ENCODE measurements around the gene CD82. TPM values are rescaled to one million over a fixed set of nuclear protein-coding genes. Genes with fewer than 3 reads are reported as not detected.
"Not testable (repeated sequence)": the region's sequence is repeated elsewhere in the genome, so short reads cannot be mapped to it uniquely, and the experiment has no call there.

The CD82 gene
- total RNA-seq, 1 donor from 2014 or later, result 91.6 TPM

DNA sequence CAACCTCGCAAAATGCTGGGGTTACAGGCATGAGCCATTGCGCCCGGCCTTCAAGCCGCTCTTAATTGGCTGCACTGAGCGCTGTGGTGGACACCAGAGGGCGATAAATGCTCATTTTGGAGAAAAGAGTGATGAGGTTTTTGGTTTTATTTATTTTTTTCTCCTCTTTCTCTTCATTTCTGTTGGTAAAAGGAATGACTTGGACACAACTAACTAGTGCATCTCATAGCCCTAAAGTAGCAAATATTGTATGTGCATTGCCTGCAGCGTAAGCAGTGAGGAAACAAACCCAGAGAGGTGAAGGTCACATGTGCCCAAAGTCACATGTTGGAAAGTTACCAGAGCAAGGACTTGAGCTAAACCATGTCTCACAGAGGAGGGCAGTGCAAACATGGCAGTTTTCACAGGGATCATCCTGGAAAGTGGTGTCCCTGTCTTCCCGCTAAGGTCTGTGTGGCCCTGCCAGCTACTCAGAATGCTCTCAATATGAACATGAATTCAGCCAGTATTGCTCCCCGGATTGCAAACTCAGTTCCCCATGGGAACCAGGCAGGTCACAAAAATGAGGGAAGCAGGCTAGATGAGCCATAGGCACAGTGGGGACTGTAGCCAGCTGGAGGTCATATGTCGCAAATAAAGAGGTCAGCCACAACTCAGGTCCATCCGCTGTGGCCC is 8.6 kb upstream of the CD82 start:
- Histone ChIP-seq H3K36me3 (no peaks in the 10 kb centered on the region), H3K27me3 (no peaks in the 10 kb centered on the region), H3K27ac (no peak overlapping the region), H3K4me3 (no peak overlapping the region), H3K9me3 (no peaks in the 10 kb centered on the region), H3K4me1 (peaks cover under 1% of the 10 kb centered on the region)
- intact Hi-C loops (cut with DNase I), result loop anchor here (2.0 kb wide), 1 partner anchor 60 kb away; no protein-coding TSS in a partner anchor
- DNase-seq (ENCODE audit: extremely low spot score in 2 of 2), result no peak
- TF ChIP-seq CTCF (IDR thresholded peaks at IDR 0.05) (peak; percentile 82 to 91 (median 87)), POLR2AphosphoS5 (IDR thresholded peaks at IDR 0.05; ENCODE audit: insufficient read depth in 1 of 2, low read depth in 1 of 2) (no peak)

DNA sequence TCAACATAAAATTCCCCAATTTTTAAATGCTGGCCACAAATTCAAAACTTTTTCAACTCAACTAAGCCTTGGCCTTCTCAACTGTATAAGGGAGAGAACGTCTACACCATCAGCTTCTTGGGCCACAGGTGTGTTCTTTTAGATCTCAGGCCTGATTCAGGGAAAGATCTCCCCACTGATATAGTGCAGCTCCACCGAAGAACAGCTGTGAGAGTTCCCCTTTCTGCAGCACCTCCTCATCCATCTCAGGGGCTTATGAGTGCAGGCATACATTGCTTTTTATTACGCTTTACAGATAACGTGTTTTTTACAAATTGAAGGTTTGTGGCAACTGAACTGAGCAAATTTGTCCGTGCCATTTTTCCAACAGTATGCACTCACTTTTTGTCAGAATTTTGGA is 8.0 kb upstream of the CD82 start:
- no peak for DNase-seq (ENCODE audit: extremely low spot score in 2 of 2)
- Histone ChIP-seq H3K27me3 (no peaks in the 10 kb centered on the region), H3K4me1 (peaks cover 7% of the 10 kb centered on the region), H3K36me3 (no peaks in the 10 kb centered on the region), H3K4me3 (no peak overlapping the region), H3K9me3 (no peaks in the 10 kb centered on the region), H3K27ac (no peak overlapping the region)
- intact Hi-C loops (cut with DNase I), result loop anchor here (2.0 kb wide), 1 partner anchor 59 kb away; no protein-coding TSS in a partner anchor
- TF ChIP-seq POLR2A (IDR thresholded peaks at IDR 0.05), result no peak
- TF ChIP-seq CTCF (IDR thresholded peaks at IDR 0.05), result no peak
- no peak for TF ChIP-seq POLR2AphosphoS5 (IDR thresholded peaks at IDR 0.05; ENCODE audit: insufficient read depth in 1 of 2, low read depth in 1 of 2)

DNA sequence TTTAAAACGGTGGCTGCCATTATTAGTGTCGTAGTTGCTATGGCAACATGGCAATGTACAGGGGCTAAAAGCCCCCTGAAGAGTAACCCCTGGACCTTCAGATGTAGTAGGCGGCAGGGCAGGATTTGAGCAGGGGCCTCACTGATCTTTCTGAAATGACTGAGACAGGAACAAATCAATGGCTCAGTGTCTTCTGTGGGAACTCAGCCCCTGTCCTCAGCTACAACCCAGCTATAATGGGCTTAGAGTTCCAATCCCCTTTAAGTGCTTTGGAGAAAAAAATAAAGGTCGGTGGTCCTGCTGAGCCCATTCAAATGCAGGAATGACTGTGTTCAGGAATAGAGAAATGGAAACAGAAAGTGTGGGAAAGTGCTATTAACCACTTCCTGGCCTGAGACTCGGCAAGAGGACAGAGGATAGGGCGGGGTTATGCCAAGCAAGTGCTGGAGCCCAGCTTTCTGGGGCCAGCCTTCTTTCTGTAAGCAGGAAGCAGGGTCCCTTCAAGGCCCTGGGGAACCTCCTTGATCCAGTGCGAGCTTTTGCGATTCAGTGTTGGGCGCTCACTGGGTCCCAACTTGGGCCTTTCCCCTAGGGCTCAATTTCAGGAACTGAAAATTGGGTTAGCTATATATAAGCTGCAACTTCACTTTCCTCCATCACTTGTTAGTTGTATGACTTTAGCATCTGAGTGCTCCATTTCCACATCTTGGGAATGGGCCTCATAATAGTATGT is 6.1 kb upstream of the CD82 start:
- Histone ChIP-seq H3K9me3 (no peaks in the 10 kb centered on the region), H3K27ac (no peak overlapping the region), H3K4me3 (no peak overlapping the region), H3K27me3 (no peaks in the 10 kb centered on the region), H3K4me1 (peaks cover 26% of the 10 kb centered on the region), H3K36me3 (no peaks in the 10 kb centered on the region)
- intact Hi-C loops (cut with DNase I), result no loop called here
- DNase-seq (ENCODE audit: extremely low spot score in 2 of 2), result no peak
- no peak for TF ChIP-seq POLR2A (IDR thresholded peaks at IDR 0.05)

DNA sequence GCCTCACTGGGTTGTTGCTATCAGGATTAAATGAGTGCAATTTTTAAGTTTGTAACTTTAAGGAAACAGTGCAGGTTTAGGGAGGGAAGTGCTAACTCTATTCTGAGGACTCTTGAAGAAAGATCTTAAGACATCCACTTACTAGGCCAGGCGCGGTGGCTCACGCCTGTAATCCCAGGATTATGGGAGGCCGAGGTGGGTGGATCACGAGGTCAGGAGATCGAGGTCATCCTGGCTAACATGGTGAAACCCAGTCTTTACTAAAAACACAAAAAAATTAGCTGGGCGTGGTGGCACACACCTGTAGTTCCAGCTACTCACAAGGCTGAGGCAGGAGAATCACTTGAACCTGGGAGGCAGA is 5.5 kb upstream of the CD82 start:
- H3K4me3 ChIP-seq; DNase-seq (ENCODE audit: extremely low spot score in 2 of 2); H3K36me3 ChIP-seq; H3K27ac ChIP-seq; H3K9me3 ChIP-seq; H3K27me3 ChIP-seq: not testable (repeated sequence)
- H3K4me1 ChIP-seq, result peaks cover 30% of the 10 kb centered on the region
- intact Hi-C loops (cut with DNase I), result loop anchor here (5.0 kb wide), 1 partner anchor 352 kb away; no protein-coding TSS in a partner anchor

DNA sequence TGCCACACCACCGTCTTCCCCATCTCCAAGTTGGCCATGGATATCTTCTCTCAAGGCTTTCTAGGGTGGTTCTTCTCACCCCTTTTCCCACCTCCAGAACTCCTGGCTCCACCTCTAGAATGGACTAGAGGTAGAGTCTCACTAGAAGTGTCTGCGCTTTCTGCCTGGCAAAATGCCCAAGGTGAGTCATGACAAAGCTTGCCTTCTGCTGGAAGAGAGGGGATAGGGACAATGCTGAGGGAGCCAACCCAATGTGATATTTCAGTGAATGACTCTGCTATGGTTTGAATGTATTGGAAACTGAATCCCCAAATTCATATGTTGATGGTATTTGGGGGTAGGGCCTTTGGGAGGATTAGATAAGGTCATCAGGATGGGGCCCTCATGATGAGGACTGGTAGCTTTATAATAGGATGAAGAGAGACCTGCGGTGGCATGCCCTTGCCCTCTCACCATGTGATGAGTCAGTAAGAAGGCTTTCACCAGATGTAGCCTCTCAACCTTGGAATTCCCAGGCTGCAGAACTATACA is 4.1 kb upstream of the CD82 start:
- no peak for DNase-seq (ENCODE audit: extremely low spot score in 2 of 2)
- Histone ChIP-seq H3K27ac (no peak overlapping the region), H3K4me1 (peaks cover 38% of the 10 kb centered on the region), H3K36me3 (no peaks in the 10 kb centered on the region), H3K4me3 (no peak overlapping the region), H3K9me3 (no peaks in the 10 kb centered on the region), H3K27me3 (no peaks in the 10 kb centered on the region)
- intact Hi-C loops (cut with DNase I), result loop anchor here (5.0 kb wide), 1 partner anchor 351 kb away; no protein-coding TSS in a partner anchor
- TF ChIP-seq POLR2AphosphoS5 (IDR thresholded peaks at IDR 0.05; ENCODE audit: insufficient read depth in 1 of 2, low read depth in 1 of 2) (peak in 1 of 2 donors; percentile 23), CTCF (IDR thresholded peaks at IDR 0.05) (no peak)
